Muscle layer of colon (tissue), 2 donors: ENCODE measurements around the gene ECHS1.

Experiments
- H3K27ac ChIP-seq: one replicate; pipeline ENCODE4 v1.7.0; 2013; ENCODE audit warnings: low read depth, mild to moderate bottlenecking, low read length, moderate library complexity
- H3K27me3 ChIP-seq, 2 donors: one replicate each; pipeline ENCODE4 v1.7.0; 2013; ENCODE audit warnings: low read length in 2 of 2, mild to moderate bottlenecking in 2 of 2; ENCODE audit not compliant: insufficient read depth in 2 of 2, control insufficient read depth in 1 of 2
- H3K36me3 ChIP-seq: one replicate; pipeline ENCODE4 v1.7.0; 2013; ENCODE audit warnings: mild to moderate bottlenecking, low read length; ENCODE audit not compliant: insufficient read depth
- H3K4me1 ChIP-seq: one replicate; pipeline ENCODE4 v1.7.0; 2013; ENCODE audit warnings: mild to moderate bottlenecking, low read length; ENCODE audit not compliant: insufficient read depth
- H3K4me3 ChIP-seq, 2 donors: one replicate each; pipeline ENCODE4 v1.7.0; 2013; ENCODE audit warnings: low read length in 2 of 2, low read depth in 1 of 2, mild to moderate bottlenecking in 1 of 2, moderate library complexity in 1 of 2
- H3K9ac ChIP-seq: one replicate; pipeline ENCODE4 v1.7.0; 2013; ENCODE audit warnings: low read length
- H3K9me3 ChIP-seq: one replicate; pipeline ENCODE4 v1.7.0; 2013; ENCODE audit warnings: mild to moderate bottlenecking, low read length
- donor health status: abdominal sarcoma.
- donor health status: Adenocarcinoma of cecum.

Gene ECHS1

GRCh38 chr10:133334503-133335245, 38.5 kb downstream of the ECHS1 start:
- Histone ChIP-seq H3K27ac (no peak overlapping the region), H3K9ac (no peak overlapping the region), H3K36me3 (no peaks in the 10 kb centered on the region), H3K4me1 (peaks cover 10% of the 10 kb centered on the region), H3K27me3 (peaks cover 51 to 76% of the 10 kb centered on the region in 2 donors), H3K4me3 (peak overlapping the region in 1 of 2 donors; percentile 32), H3K9me3 (no peaks in the 10 kb centered on the region)

GRCh38 chr10:133332936-133333699, 40.0 kb downstream of the ECHS1 start:
- no peaks in the 10 kb centered on the region for H3K9me3 ChIP-seq
- no peaks in the 10 kb centered on the region for H3K36me3 ChIP-seq
- H3K27ac ChIP-seq: no peak overlapping the region
- H3K9ac ChIP-seq: no peak overlapping the region
- peaks cover 13% of the 10 kb centered on the region for H3K4me1 ChIP-seq
- H3K4me3 ChIP-seq: no peak overlapping the region
- peaks cover 50 to 83% of the 10 kb centered on the region in 2 donors for H3K27me3 ChIP-seq

- H3K4me1 ChIP-seq: peaks cover 12% of the 10 kb centered on the region
- H3K9ac ChIP-seq: no peak overlapping the region
- no peaks in the 10 kb centered on the region for H3K36me3 ChIP-seq
- H3K4me3 ChIP-seq: peak overlapping the region; percentile 32 to 39
- H3K9me3 ChIP-seq: no peaks in the 10 kb centered on the region
- peaks cover 54 to 83% of the 10 kb centered on the region in 2 donors for H3K27me3 ChIP-seq
- H3K27ac ChIP-seq: no peak overlapping the region
Measured at GRCh38 chr10:133329491-133330202, 43.5 kb downstream of the ECHS1 start.

GRCh38 chr10:133328358-133329343, 44.5 kb downstream of the ECHS1 start:
- Histone ChIP-seq H3K4me1 (peaks cover 12% of the 10 kb centered on the region), H3K9me3 (no peaks in the 10 kb centered on the region), H3K9ac (no peak overlapping the region), H3K4me3 (no peak overlapping the region), H3K27ac (no peak overlapping the region), H3K27me3 (peaks cover 54 to 80% of the 10 kb centered on the region in 2 donors), H3K36me3 (no peaks in the 10 kb centered on the region)

- H3K36me3 ChIP-seq: no peaks in the 10 kb centered on the region
- no peak overlapping the region for H3K27ac ChIP-seq
- no peak overlapping the region for H3K4me3 ChIP-seq
- H3K4me1 ChIP-seq: peaks cover 12% of the 10 kb centered on the region
- no peak overlapping the region for H3K9ac ChIP-seq
- H3K9me3 ChIP-seq: no peaks in the 10 kb centered on the region
- peaks cover 53 to 78% of the 10 kb centered on the region in 2 donors for H3K27me3 ChIP-seq
Measured at GRCh38 chr10:133327651-133328357, 45.4 kb downstream of the ECHS1 start.

GRCh38 chr10:133326745-133327650, 46.2 kb downstream of the ECHS1 start:
- Histone ChIP-seq H3K4me1 (peaks cover 12% of the 10 kb centered on the region), H3K36me3 (no peaks in the 10 kb centered on the region), H3K4me3 (no peak overlapping the region), H3K9ac (no peak overlapping the region), H3K9me3 (no peaks in the 10 kb centered on the region), H3K27me3 (peaks cover 44 to 70% of the 10 kb centered on the region in 2 donors), H3K27ac (no peak overlapping the region)

- H3K9ac ChIP-seq: no peak overlapping the region
- peaks cover 40 to 62% of the 10 kb centered on the region in 2 donors for H3K27me3 ChIP-seq
- no peak overlapping the region for H3K27ac ChIP-seq
- no peaks in the 10 kb centered on the region for H3K9me3 ChIP-seq
- H3K36me3 ChIP-seq: no peaks in the 10 kb centered on the region
- peak overlapping the region in 1 of 2 donors; percentile 26 for H3K4me3 ChIP-seq
- H3K4me1 ChIP-seq: peaks cover 12% of the 10 kb centered on the region
Measured at GRCh38 chr10:133326223-133326551, 47.0 kb downstream of the ECHS1 start.

- Histone ChIP-seq H3K27me3 (peaks cover 36 to 56% of the 10 kb centered on the region in 2 donors), H3K9me3 (no peaks in the 10 kb centered on the region), H3K9ac (no peak overlapping the region), H3K4me1 (peaks cover 12% of the 10 kb centered on the region), H3K27ac (no peak overlapping the region), H3K4me3 (peak overlapping the region in 1 of 2 donors; percentile 26), H3K36me3 (no peaks in the 10 kb centered on the region)
Measured at GRCh38 chr10:133325440-133326222, 47.5 kb downstream of the ECHS1 start.

GRCh38 chr10:133324857-133325260, 48.3 kb downstream of the ECHS1 start:
- H3K9me3 ChIP-seq: no peaks in the 10 kb centered on the region
- H3K4me1 ChIP-seq: peaks cover 11% of the 10 kb centered on the region
- no peaks in the 10 kb centered on the region for H3K36me3 ChIP-seq
- no peak overlapping the region for H3K4me3 ChIP-seq
- H3K27ac ChIP-seq: no peak overlapping the region
- H3K27me3 ChIP-seq: peaks cover 36 to 52% of the 10 kb centered on the region in 2 donors
- no peak overlapping the region for H3K9ac ChIP-seq
